LNCAP (cell line): ENCODE measurements around the gene PSMA8.

Experiments used
- TF ChIP-seq, protein P1 (sequence below): fragments of 450-650 bp; IDR thresholded peaks from 2 replicates; pipeline ENCODE4 v1.5.1; 2017; ENCODE audit warnings: mild to moderate bottlenecking

The PSMA8 gene

DNA sequence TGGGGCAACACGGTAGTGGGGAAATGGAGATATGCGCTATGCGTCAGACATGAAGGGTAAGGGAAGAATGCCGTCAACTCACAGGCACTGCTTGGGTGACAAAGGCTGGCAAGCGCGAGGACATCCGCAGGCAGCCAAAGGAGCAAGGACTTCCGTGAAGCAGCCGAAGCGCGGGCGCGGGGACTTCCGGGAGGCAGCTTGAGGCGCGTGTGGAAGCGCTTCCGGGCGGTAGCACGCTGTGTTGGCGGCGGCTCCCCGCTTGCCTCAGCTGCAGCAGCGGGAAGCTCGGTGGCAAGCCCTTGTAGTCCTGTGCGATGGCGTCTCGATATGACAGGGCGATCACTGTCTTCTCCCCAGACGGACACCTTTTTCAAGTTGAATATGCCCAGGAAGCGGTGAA is at the start of gene PSMA8:
PSMA8 (plus strand) TSS at position 218 of the 400 bp plus-strand sequence; CDS start at position 315, 97 bp downstream.
- TF ChIP-seq, protein P1, sequence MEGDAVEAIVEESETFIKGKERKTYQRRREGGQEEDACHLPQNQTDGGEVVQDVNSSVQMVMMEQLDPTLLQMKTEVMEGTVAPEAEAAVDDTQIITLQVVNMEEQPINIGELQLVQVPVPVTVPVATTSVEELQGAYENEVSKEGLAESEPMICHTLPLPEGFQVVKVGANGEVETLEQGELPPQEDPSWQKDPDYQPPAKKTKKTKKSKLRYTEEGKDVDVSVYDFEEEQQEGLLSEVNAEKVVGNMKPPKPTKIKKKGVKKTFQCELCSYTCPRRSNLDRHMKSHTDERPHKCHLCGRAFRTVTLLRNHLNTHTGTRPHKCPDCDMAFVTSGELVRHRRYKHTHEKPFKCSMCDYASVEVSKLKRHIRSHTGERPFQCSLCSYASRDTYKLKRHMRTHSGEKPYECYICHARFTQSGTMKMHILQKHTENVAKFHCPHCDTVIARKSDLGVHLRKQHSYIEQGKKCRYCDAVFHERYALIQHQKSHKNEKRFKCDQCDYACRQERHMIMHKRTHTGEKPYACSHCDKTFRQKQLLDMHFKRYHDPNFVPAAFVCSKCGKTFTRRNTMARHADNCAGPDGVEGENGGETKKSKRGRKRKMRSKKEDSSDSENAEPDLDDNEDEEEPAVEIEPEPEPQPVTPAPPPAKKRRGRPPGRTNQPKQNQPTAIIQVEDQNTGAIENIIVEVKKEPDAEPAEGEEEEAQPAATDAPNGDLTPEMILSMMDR, result no peak

DNA sequence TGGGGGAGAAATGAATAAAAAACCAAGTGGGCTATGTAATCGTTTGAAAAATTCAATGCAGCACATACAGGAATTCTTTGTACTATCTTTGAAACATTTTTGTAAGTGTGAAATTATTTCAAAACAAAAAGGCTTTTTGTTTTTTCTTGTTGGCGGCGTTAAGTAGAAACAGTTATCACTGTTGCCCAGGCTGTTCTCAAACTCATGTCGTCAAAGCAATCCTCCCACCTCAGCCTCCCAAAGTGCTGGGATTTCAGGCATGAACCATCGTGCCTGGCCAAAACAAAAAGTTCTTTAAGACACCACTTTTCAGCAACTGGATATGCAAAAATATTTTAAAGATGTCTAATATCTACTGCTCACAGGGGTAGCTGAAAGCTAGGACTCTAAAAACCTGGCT is 48.6 kb upstream of the PSMA8 start:
- TF ChIP-seq, protein P1, result no peak

DNA sequence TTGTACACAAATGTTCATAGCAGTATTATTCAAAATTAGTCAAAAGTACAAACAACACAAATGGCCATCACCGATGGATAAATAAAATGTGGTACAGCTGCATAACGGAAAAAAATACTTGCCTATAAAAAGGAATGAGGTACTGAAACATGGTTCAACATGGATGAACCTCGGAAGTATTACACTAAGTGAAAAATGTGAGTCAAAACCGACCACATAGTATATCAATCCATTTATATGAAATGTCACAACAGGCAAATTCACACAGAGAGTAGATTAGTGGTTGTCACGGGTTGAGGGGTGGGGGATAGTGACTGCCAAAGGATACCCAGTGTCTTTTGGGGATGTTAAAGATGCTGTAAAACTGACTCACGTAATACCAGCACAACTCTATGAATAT is 46.7 kb upstream of the PSMA8 start:
- TF ChIP-seq, protein P1, result no peak

DNA sequence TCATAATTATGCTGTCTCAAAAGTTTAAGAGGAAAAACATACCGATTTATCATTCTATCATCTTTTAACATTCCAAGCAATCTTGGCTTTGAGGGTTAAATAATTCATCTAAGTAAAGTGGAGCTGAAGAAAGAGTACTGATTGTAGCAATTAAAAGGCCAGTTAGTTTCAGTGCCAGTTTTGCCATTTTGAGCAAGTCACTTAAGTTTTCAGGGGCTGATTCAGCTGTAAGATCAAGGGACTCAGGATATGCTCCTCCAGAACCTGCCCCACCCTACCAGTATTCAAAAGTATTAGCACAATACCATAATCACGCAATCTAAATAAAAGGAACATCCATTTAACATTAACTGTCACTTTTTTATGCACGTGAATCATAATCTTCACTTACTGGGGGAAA is 45.2 kb upstream of the PSMA8 start:
- TF ChIP-seq, protein P1, result no peak

DNA sequence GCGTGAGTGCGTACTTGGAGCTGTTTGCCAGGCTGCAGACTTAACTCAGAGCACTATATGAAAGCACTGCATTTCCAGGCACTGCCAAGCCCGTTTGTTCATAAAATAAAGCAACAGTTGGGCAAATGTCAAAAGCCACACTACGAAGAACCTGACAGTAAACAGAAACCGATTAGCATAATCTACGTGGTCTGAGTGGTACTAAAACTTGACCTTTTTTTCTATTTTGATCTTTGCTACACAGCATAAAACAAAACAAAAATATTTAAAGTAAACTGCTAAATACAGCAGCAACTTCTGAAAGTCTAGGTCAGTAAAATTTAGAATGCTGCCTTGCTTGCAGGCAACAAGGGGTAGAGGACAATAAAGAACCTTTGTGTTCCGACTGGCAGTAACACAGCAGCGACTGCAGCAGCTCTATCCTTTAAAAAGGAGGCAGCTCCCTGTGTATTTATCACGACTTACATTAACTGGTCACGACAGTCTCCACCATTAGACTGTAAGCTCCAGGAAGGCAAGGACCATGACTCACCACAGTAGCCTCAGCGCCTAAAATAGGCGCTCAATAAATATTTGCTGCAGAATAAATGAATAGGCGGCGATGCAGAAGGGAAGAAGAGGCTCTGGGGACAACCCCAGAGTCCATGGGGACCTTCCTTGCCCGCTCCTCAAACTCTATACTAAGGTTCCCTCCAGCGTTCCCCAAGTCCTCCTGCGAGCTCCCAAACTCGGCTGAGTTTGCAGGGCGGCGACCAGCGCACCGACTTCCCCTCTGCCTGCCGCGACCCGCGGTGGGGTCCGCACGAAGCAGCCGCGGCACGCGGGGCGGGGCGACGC is 44.2 kb upstream of the PSMA8 start:
- TF ChIP-seq, protein P1, result no peak

DNA sequence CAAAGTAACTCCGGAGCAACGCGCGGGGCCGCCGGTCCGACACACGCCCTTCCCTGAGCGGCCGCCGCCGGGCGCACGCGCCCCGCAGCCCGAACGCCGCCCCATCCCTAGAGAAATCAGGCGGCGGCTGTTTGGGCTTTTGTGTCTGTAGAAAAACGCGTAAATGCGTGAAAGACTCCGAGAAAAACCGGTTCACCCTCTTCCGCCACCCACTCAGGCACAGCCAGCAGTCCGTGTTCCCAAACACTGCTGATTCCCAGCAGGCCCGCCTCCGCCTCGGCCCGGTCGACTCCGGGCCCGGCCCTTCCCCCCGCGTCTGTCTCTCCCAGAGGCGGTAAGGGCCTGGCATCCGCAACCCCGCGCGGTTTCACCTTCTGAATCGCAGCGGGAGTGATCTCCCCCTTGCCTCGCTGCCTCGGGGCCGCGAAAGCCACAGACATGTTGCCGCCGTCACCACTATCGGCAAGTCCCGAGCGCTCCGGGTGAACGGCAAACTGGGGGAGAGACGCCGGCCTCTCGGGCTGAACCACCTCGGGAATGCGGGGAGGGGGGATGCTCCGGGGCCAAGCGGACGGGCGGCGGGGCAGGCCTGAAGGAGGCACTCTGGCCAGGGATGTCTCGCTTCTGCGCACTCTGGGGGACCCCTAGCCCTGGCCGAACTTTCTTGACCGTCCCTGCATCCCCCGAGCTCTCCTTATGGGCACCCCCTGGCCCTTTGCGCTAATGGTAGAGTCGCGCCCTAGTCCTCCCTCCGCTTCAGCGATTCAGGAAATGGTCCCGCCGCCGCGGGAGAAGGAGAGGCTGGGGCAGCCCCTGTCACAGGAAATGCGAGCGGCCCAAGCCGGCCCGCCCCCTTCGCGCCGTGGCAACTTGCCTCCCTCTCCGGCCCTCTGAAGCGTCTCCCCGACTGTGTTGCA is 43.3 kb upstream of the PSMA8 start, which contains the start of gene SS18:
SS18 (minus strand) TSS at position 484 of the 917 bp plus-strand sequence; CDS start at position 440, 44 bp downstream.
- TF ChIP-seq, protein P1, result no peak

DNA sequence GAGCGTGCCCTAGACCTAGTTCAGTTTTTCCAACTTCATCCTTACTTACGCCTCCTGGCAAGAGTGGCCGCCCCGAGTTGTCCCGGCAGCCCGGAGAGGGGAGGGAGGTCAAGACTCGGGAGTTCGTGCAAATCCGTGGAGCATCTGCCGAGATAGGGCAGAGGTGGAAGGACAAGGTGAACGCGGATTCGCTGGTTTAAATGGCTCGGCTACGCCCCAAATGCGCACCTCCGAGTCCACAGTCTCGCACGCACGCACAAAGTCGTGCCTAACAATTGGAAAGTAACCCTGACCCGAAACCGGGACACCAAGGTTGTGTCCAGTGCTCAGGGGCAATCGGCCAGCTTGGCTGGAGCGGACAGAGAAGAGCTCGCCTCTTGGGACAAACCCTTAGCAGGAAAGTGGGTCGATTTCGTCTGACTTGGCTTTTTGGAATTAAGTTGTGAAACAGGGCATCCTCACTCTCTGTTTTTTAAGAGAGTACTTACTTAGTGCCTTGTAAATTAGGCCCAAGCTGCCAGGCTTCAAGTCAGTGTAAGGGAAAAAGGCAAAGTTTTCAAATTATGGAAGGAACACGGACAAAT is 42.5 kb upstream of the PSMA8 start:
- TF ChIP-seq, protein P1, result no peak
